WTC11 (cell line): ENCODE results near the gene PRPF31.

Source experiments
- CBFB ChIP-seq: sonication (generic); formaldehyde crosslinking; IDR thresholded peaks from 2 replicates; pipeline ENCODE4 v1.8.1; 2022; ENCODE audit warnings: mild to moderate bottlenecking, low read depth, missing genetic modification reagents
- CREM ChIP-seq: sonication (generic); formaldehyde crosslinking; IDR thresholded peaks from 2 replicates; pipeline ENCODE4 v1.8.1; 2022; ENCODE audit warnings: mild to moderate bottlenecking, missing genetic modification reagents, moderate library complexity
- CTCF ChIP-seq: fragments of 200-600 bp; IDR thresholded peaks from 2 replicates; pipeline ENCODE4 v1.8.0; 2022; ENCODE audit warnings: antibody characterized with exemption
- E2F4 ChIP-seq: sonication (generic); formaldehyde crosslinking; IDR thresholded peaks from 2 replicates; pipeline ENCODE4 v1.8.1; 2022; ENCODE audit warnings: low read depth, mild to moderate bottlenecking, moderate library complexity, missing genetic modification reagents, borderline replicate concordance
- MAX ChIP-seq: sonication (generic); formaldehyde crosslinking; IDR thresholded peaks from 2 replicates; pipeline ENCODE4 v1.8.0; 2022; ENCODE audit warnings: mild to moderate bottlenecking, missing genetic modification reagents
- SP1 ChIP-seq: sonication (generic); formaldehyde crosslinking; conservative IDR thresholded peaks from 2 replicates; pipeline ENCODE4 v1.8.1; 2022; ENCODE audit warnings: missing genetic modification reagents
- ZNF232 ChIP-seq: sonication (generic); formaldehyde crosslinking; IDR thresholded peaks from 2 replicates; pipeline ENCODE4 v1.8.0; 2022; ENCODE audit warnings: mild to moderate bottlenecking, missing genetic modification reagents
- ZNF423 ChIP-seq: fragments of 250-450 bp; sonication (Bioruptor Pico); IDR thresholded peaks from 2 replicates; pipeline ENCODE4 v2.1.2; 2022; ENCODE audit warnings: mild to moderate bottlenecking, moderate library complexity

- TF ChIP-seq SP1, result no peak
- no peak for TF ChIP-seq CTCF
- no peak for TF ChIP-seq E2F4 (CRISPR knock-in tag)
- no peak for TF ChIP-seq MAX (CRISPR knock-in tag)
- no peak for TF ChIP-seq ZNF232 (CRISPR knock-in tag)
- no peak for TF ChIP-seq CREM (CRISPR knock-in tag)
- TF ChIP-seq CBFB (CRISPR knock-in tag), result no peak
- no peak for TF ChIP-seq ZNF423
Observed at GRCh38 chr19:54128796-54129616, 13.5 kb downstream of the PRPF31 start.
